Activated CD4-positive, alpha-beta T cell treated with anti-CD3 and anti-CD28 coated beads, Interleukin-2, amount 10 ng/mL, durations not matched to agents 7 days and 5 days (primary cell): Measurements from ENCODE around the gene ISOC2. TPM values are rescaled to one million over a fixed set of nuclear protein-coding genes. Genes with fewer than 3 reads are reported as not detected.

Experiments
- CTCF ChIA-PET: fragments of 350-600 bp; sonication (Branson Sonifier 250); formaldehyde crosslinking; loops from one replicate; lab custom pipeline; 2021; ENCODE audit warnings: antibody characterized with exemption; lab: Charles Lee
- POLR2A ChIA-PET: fragments of 350-600 bp; sonication (Branson Sonifier 250); formaldehyde crosslinking; loops from one replicate; lab custom pipeline; 2021; ENCODE audit warnings: antibody characterized with exemption; lab: Charles Lee
- DNase-seq: peaks from one replicate; pipeline ENCODE4 v3.0.0-alpha.2; 2020
- H3K27ac Mint-ChIP-seq: one replicate; pipeline ENCODE4 v1.8.0; 2021; ENCODE audit warnings: mild to moderate bottlenecking, moderate library complexity, mixed read lengths
- H3K27me3 Mint-ChIP-seq: one replicate; pipeline ENCODE4 v1.8.0; 2021; ENCODE audit warnings: mixed read lengths
- H3K36me3 Mint-ChIP-seq: one replicate; pipeline ENCODE4 v1.8.0; 2021; ENCODE audit warnings: low read depth, mixed read lengths
- H3K4me1 Mint-ChIP-seq: one replicate; pipeline ENCODE4 v1.8.0; 2021; ENCODE audit warnings: mixed read lengths
- H3K4me3 Mint-ChIP-seq: one replicate; pipeline ENCODE4 v1.8.0; 2021; ENCODE audit warnings: mild to moderate bottlenecking, moderate library complexity, mixed read lengths
- H3K9me3 Mint-ChIP-seq: one replicate; pipeline ENCODE4 v1.8.0; 2021; ENCODE audit warnings: mixed read lengths
- total RNA-seq, 2 experiments: library from RNA; stranded (reverse); gene quantifications; one replicate each; pipeline ENCODE4 v1.2.3, GENCODE V29; 2021

The ISOC2 gene
- total RNA-seq, 2 experiments from 2014 or later, result 18.9 to 20.7 TPM

GRCh38 chr19:55481148-55481793, 19.8 kb upstream of the ISOC2 start:
- ChIA-PET POLR2A (no interaction called here), CTCF (no interaction called here)
- peaks cover 33% of the 10 kb centered on the region for H3K4me1 Mint-ChIP-seq
- H3K9me3 Mint-ChIP-seq, result no peaks in the 10 kb centered on the region
- no peaks in the 10 kb centered on the region for H3K27me3 Mint-ChIP-seq
- peaks cover 3% of the 10 kb centered on the region for H3K36me3 Mint-ChIP-seq
- no peak for DNase-seq
- H3K4me3 Mint-ChIP-seq, result no peak overlapping the region
- no peak overlapping the region for H3K27ac Mint-ChIP-seq

DNA sequence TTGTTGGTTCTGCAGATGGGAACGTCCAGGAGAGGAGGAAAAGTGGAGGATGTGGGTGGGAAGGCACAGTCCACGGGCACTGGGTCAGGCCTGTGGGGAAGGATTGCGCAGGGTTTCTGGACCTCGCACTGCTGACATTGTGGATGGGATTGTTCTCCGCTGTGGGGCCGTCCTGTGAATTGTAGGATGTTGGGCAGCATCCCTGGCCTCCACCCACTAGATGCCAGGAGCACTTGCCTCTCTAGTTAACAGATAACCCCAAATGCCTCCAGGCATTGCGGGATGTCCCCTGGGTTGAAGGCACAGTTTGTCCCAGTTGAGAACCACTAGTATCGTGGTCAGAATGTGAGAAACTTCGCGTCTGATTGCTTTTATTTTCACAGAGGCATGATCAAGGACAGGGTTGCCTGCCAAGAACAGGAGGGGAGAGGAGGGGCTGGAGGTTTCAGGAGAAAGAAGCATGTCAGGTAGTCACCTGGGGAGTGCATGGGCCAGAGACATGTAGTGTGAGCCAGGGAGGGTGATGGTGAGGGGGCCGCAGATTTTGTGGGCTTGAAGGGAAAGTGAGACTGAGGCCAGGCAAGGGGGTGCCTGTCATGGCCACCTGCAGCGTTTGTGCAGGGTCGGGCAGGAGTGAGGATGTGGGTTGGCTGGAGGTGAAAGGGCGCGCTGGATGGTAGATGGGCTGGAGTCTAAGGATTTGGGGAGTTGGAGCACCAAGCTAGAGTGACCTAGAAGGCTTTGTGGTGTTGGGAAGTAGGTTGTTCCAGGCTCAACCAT, 18.2 kb upstream of the ISOC2 start:
- Mint-ChIP-seq H3K36me3 (peaks cover 2% of the 10 kb centered on the region), H3K27ac (no peak overlapping the region), H3K4me1 (peaks cover 33% of the 10 kb centered on the region), H3K9me3 (no peaks in the 10 kb centered on the region), H3K27me3 (no peaks in the 10 kb centered on the region), H3K4me3 (no peak overlapping the region)
- no peak for DNase-seq
- CTCF ChIA-PET, result no interaction called here
- POLR2A ChIA-PET, result no interaction called here

- ChIA-PET CTCF (no interaction called here), POLR2A (no interaction called here)
- peaks cover 2% of the 10 kb centered on the region for H3K36me3 Mint-ChIP-seq
- H3K4me3 Mint-ChIP-seq, result peak overlapping the region; percentile 11
- no peak for DNase-seq
- peaks cover 33% of the 10 kb centered on the region for H3K4me1 Mint-ChIP-seq
- no peaks in the 10 kb centered on the region for H3K27me3 Mint-ChIP-seq
- H3K27ac Mint-ChIP-seq, result no peak overlapping the region
- H3K9me3 Mint-ChIP-seq, result no peaks in the 10 kb centered on the region
These were observed 17.6 kb upstream of the ISOC2 start for GRCh38 chr19:55479045-55479444.

DNA sequence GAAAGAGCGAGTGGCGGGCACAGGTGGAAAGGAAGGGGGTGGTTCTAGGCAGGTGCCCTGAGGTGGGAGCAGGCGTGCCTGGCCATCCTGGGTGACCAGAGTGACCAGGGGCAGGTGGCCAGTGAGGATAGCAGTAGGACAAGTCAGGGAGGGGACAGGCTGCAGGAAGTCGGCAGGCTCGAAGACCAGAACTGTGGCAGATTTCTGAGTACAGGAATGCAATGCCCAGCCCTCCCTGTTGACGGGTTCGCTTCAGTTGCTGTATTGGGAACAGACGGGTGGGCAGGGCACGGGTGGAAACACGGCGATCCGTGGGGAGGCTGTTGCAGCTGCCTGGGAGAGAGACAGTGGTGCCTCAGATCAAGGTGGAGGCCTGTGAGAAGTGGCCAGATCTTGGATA, 16.9 kb upstream of the ISOC2 start:
- Mint-ChIP-seq H3K36me3 (peaks cover 2% of the 10 kb centered on the region), H3K9me3 (no peaks in the 10 kb centered on the region), H3K4me1 (peaks cover 33% of the 10 kb centered on the region), H3K4me3 (peak overlapping the region; percentile 87), H3K27ac (no peak overlapping the region), H3K27me3 (no peaks in the 10 kb centered on the region)
- CTCF ChIA-PET, result interaction anchor here (0.7 to 2.7 kb wide), 3 partner anchors 23 to 26 kb away, joined by 3 to 11 read pairs (median 5); no protein-coding TSS in a partner anchor
- no peak for DNase-seq
- POLR2A ChIA-PET, result no interaction called here

DNA sequence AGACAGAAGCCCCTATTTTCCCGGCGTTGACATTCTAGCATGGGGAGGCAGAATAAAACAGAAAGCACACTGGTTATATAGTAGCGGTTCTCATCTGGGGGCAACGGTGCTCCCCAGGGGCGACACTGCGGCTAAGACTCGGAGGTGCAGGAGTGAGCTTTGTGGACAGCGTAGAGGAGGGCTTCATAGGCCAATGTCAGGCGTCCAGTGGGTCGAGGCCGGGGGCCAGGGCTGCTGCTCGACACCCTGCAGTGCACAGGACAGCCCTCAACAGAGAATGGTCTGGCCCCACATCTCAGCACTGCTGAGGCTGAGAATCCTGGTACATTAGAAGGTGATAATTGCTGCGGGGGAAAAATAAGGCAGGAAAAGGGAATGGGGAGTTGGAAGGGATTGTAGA, 16.5 kb upstream of the ISOC2 start:
- POLR2A ChIA-PET, result no interaction called here
- CTCF ChIA-PET, result interaction anchor here (0.7 to 2.7 kb wide), 4 partner anchors 10 to 26 kb away, joined by 3 to 17 read pairs (median 8); no protein-coding TSS in a partner anchor
- Mint-ChIP-seq H3K4me1 (peaks cover 33% of the 10 kb centered on the region), H3K36me3 (peaks cover 2% of the 10 kb centered on the region), H3K4me3 (peak overlapping the region; percentile 87), H3K27me3 (no peaks in the 10 kb centered on the region), H3K9me3 (no peaks in the 10 kb centered on the region), H3K27ac (peak overlapping the region; percentile 74)
- no peak for DNase-seq

- ChIA-PET POLR2A (interaction anchor here (0.6 to 1.0 kb wide), 2 partner anchors 9 kb away, joined by 3 to 5 read pairs; partner anchors contain the start of gene NAT14), CTCF (interaction anchor here (0.7 to 2.7 kb wide), 8 partner anchors 8 to 303 kb away, joined by 3 to 17 read pairs (median 3); partner anchors contain the start of gene KMT5C)
- peaks cover 2% of the 10 kb centered on the region for H3K36me3 Mint-ChIP-seq
- peak within 1 kb of the TSS; percentile 90 for H3K27ac Mint-ChIP-seq
- H3K4me3 Mint-ChIP-seq, result peak within 1 kb of the TSS; percentile 87
- peaks cover 33% of the 10 kb centered on the region for H3K4me1 Mint-ChIP-seq
- H3K27me3 Mint-ChIP-seq, result no peaks in the 10 kb centered on the region
- no peaks in the 10 kb centered on the region for H3K9me3 Mint-ChIP-seq
- DNase-seq, result peak; percentile 98
These were observed 14.8 kb upstream of the ISOC2 start, which contains the start of gene ZNF628 for GRCh38 chr19:55476100-55476775. Gene ZNF628 (plus strand): TSS chr19:55476617. CDS start chr19:55479911, 3,294 bp downstream.

GRCh38 chr19:55474269-55475265, 13.1 kb upstream of the ISOC2 start:
- CTCF ChIA-PET, result interaction anchor here (2.1 kb wide), 1 partner anchor 29 kb away, joined by 8 read pairs; no protein-coding TSS in a partner anchor
- POLR2A ChIA-PET, result no interaction called here
- Mint-ChIP-seq H3K27me3 (no peaks in the 10 kb centered on the region), H3K9me3 (no peaks in the 10 kb centered on the region), H3K36me3 (no peaks in the 10 kb centered on the region), H3K4me1 (peaks cover 26% of the 10 kb centered on the region), H3K4me3 (no peak overlapping the region), H3K27ac (no peak overlapping the region)
- no peak for DNase-seq

DNA sequence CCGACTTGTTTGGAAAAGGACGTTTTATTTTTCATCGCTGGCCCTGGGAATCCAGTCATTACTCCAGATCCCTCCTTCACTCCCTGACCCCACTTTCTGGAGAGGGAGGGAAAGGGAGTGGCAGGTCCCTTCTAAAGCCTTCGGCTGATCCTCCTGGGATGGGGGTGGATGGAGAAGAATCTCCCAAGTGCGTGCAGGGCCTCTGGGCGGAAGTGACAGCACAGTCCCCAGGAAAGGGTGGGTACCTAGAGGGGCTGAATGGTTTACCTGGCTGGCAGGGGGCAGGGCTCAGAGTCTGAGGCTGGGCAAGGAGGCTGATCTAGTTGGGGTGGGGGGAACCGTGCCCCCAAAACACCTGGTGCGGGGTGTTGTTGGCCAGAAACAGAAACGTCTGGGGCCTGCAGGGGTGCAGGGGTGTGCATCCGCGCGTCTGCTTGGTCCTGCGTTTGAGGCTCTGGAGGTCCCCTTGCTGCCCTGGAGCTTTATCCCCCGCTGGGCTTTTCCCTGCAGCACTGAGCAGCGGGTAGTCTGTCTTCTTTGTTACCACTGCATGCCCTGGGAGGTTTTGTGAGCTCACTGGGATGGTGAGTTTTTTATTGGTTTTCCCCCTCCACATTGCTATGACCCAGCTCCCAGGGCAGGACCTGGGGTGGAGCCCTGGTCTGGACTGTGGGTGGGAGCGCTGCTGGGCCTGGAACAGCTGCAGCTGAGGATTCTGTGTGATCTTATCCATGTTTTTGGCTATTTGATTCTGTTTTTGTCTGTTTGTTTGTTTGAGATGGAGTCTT, 12.0 kb upstream of the ISOC2 start:
- Mint-ChIP-seq H3K27ac (peak overlapping the region; percentile 72), H3K36me3 (no peaks in the 10 kb centered on the region), H3K4me3 (no peak overlapping the region), H3K27me3 (no peaks in the 10 kb centered on the region), H3K4me1 (peaks cover 16% of the 10 kb centered on the region), H3K9me3 (no peaks in the 10 kb centered on the region)
- ChIA-PET POLR2A (no interaction called here), CTCF (interaction anchor here (1.3 to 2.1 kb wide), 2 partner anchors 12 to 30 kb away, joined by 3 to 8 read pairs; partner anchors contain the start of gene ISOC2)
- DNase-seq, result no peak

DNA sequence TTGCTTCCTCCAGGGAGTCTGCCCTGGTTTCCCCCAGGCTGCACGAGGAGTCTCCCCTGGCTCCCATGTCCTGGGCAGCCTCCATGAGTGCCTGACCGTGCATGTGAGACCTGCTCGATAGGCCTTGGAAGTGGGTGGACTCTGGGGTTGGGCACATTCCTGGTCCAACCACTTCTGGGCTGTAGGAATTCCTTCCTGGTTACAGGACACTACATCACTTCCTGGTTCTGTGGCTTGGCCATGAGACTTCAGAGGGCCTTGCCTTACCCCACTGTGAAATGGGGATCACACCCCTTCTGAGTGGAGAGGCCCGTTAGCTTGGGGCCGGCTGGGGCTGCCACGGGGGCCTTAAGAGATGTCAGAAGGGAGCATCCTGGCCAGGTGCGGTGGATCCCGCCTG, 11.0 kb upstream of the ISOC2 start:
- no peaks in the 10 kb centered on the region for H3K9me3 Mint-ChIP-seq
- H3K4me1 Mint-ChIP-seq, result peaks cover 10% of the 10 kb centered on the region
- CTCF ChIA-PET, result no interaction called here
- no peaks in the 10 kb centered on the region for H3K36me3 Mint-ChIP-seq
- POLR2A ChIA-PET, result no interaction called here
- no peak for DNase-seq
- H3K27ac Mint-ChIP-seq, result no peak overlapping the region
- no peak overlapping the region for H3K4me3 Mint-ChIP-seq
- no peaks in the 10 kb centered on the region for H3K27me3 Mint-ChIP-seq

- Mint-ChIP-seq H3K4me1 (peaks cover 6% of the 10 kb centered on the region), H3K9me3 (no peaks in the 10 kb centered on the region), H3K36me3 (no peaks in the 10 kb centered on the region), H3K4me3 (no peak overlapping the region), H3K27me3 (peaks cover 2% of the 10 kb centered on the region), H3K27ac (no peak overlapping the region)
- no peak for DNase-seq
- CTCF ChIA-PET, result interaction anchor here (1.3 kb wide), 1 partner anchor 33 kb away, joined by 8 read pairs; no protein-coding TSS in a partner anchor
- POLR2A ChIA-PET, result no interaction called here
These were observed 9.8 kb upstream of the ISOC2 start for GRCh38 chr19:55471266-55471665.

- no peak for DNase-seq
- H3K27ac Mint-ChIP-seq, result no peak overlapping the region
- H3K4me1 Mint-ChIP-seq, result peaks cover 3% of the 10 kb centered on the region
- H3K27me3 Mint-ChIP-seq, result peaks cover 2% of the 10 kb centered on the region
- POLR2A ChIA-PET, result no interaction called here
- no peak overlapping the region for H3K4me3 Mint-ChIP-seq
- H3K36me3 Mint-ChIP-seq, result no peaks in the 10 kb centered on the region
- H3K9me3 Mint-ChIP-seq, result no peaks in the 10 kb centered on the region
- CTCF ChIA-PET, result interaction anchor here (0.5 to 3.0 kb wide), 14 partner anchors 9 to 797 kb away, joined by 3 to 22 read pairs (median 5); partner anchors contain the start of gene ZNF628
These were observed 6.6 kb upstream of the ISOC2 start for GRCh38 chr19:55468054-55468393.
